Karpas-422 (cell line): ENCODE measurements around the gene ST6GAL1. TPM values are rescaled to one million over a fixed set of nuclear protein-coding genes. Genes with fewer than 3 reads are reported as not detected.

ENCODE experiments used
- DNase-seq: peaks from one replicate; pipeline ENCODE4 v3.0.0-alpha.2; 2015
- H2AFZ ChIP-seq: fragments of 200-600 bp; sonication (generic); 2 replicates; pipeline ENCODE4 v1.6.1; 2014; ENCODE audit warnings: antibody characterized with exemption, low read length, mixed read lengths
- H3K27ac ChIP-seq: fragments of 200-600 bp; sonication (generic); 2 replicates; pipeline ENCODE4 v1.5.1; 2014; ENCODE audit warnings: mild to moderate bottlenecking, low read length, moderate library complexity
- H3K27me3 ChIP-seq: fragments of 200-600 bp; sonication (generic); 2 replicates; pipeline ENCODE4 v1.6.1; 2014; ENCODE audit warnings: low read length, mixed read lengths
- H3K36me3 ChIP-seq: fragments of 200-600 bp; sonication (generic); 2 replicates; pipeline ENCODE4 v1.6.1; 2014; ENCODE audit warnings: low read length, mixed read lengths; ENCODE audit not compliant: insufficient read depth
- H3K4me1 ChIP-seq: fragments of 200-600 bp; sonication (generic); 2 replicates; pipeline ENCODE4 v1.6.1; 2014; ENCODE audit warnings: mild to moderate bottlenecking, low read length, mixed read lengths
- H3K4me2 ChIP-seq: fragments of 200-600 bp; sonication (generic); 2 replicates; pipeline ENCODE4 v1.6.1; 2014; ENCODE audit warnings: low read length, low read depth, mild to moderate bottlenecking; ENCODE audit not compliant: poor library complexity, severe bottlenecking
- H3K4me3 ChIP-seq: fragments of 200-600 bp; sonication (generic); 2 replicates; pipeline ENCODE4 v1.5.1; 2014; ENCODE audit warnings: mild to moderate bottlenecking, antibody characterized with exemption, low read length, mixed read lengths
- H3K79me2 ChIP-seq: fragments of 200-600 bp; sonication (generic); 2 replicates; pipeline ENCODE4 v1.6.1; 2014; ENCODE audit warnings: mild to moderate bottlenecking, low read length, mixed read lengths
- H3K9ac ChIP-seq: fragments of 200-600 bp; sonication (generic); 2 replicates; pipeline ENCODE4 v1.6.0; 2014; ENCODE audit warnings: low read length
- H3K9me2 ChIP-seq: fragments of 200-600 bp; sonication (generic), shearing (Covaris generic); replicated peaks from 2 replicates; pipeline ENCODE4 v1.6.0; 2014; ENCODE audit warnings: mild to moderate bottlenecking, low read length, moderate library complexity; ENCODE audit not compliant: insufficient read depth
- H3K9me3 ChIP-seq: fragments of 300-700, 200-600 bp; sonication (generic); 2 replicates; pipeline ENCODE4 v1.6.1; 2014; ENCODE audit warnings: low read length, mixed read lengths
- H4K20me1 ChIP-seq: fragments of 200-600 bp; sonication (generic); 2 replicates; pipeline ENCODE4 v1.6.1; 2014; ENCODE audit warnings: mild to moderate bottlenecking, antibody characterized with exemption, low read length, low read depth; ENCODE audit not compliant: insufficient read depth
- total RNA-seq: library from RNA; depleted of rRNA; stranded (reverse); fragments of >200 nt; shearing (Covaris generic); gene quantifications from 2 replicates; pipeline ENCODE4 v1.2.3, GENCODE V29; 2014; ENCODE audit warnings: low replicate concordance

The ST6GAL1 gene
- total RNA-seq, 1 experiment from 2014 or later, result 416 TPM

DNA sequence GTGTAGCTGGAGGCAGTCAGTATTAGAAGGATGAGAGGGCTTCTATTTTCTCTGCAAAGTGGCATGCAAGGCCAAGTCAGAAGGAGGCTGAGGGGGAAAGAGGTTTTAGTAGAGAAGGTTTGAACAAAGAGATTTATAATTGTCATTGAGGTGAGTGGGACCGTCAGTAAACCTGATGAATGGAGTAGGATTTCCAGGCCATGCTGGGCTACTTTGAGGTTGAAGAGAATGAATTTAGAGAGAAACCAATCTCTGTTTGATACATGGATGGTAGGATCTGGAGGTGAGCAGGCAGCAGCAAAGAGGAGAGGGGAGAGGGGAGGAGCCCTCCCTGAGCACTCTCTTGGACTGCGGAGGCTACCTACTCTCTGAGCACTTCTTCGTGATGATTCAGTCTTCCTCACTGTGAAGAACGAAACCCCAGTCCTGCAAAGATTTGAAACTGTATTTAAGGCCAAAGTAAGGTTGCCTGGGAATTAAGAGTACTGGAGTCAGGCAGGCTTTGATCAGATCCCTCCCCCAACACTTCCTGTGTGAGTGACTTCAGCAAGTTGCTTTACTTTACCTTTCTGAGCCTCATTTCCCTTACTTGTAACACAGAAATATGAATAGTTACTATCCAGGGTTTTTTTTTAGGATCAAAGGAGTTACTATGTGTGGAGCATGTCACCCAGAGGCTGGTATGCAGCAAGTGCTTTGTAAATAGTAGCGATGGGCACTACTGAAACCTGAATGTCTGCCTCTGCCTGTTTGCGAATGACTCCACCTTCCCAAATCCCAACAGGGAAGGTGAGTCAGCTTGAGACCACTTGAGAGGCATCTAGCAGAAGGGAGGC lies 133.2 kb downstream of the ST6GAL1 start:
- Histone ChIP-seq H3K4me2 (peak overlapping the region; percentile 68), H3K9me3 (no peaks in the 10 kb centered on the region), H3K9ac (peak overlapping the region; percentile 63), H3K4me1 (peaks cover 98% of the 10 kb centered on the region), H3K79me2 (peaks cover 38% of the 10 kb centered on the region), H3K36me3 (peaks cover 63% of the 10 kb centered on the region), H2AFZ (no peak overlapping the region), H3K4me3 (peak overlapping the region; percentile 40), H4K20me1 (no peaks in the 10 kb centered on the region; the same call in 1 of the 2 replicates), H3K27me3 (no peaks in the 10 kb centered on the region), H3K27ac (peak overlapping the region; percentile 98), H3K9me2 (no peaks in the 10 kb centered on the region)
- peak; percentile 69 for DNase-seq

DNA sequence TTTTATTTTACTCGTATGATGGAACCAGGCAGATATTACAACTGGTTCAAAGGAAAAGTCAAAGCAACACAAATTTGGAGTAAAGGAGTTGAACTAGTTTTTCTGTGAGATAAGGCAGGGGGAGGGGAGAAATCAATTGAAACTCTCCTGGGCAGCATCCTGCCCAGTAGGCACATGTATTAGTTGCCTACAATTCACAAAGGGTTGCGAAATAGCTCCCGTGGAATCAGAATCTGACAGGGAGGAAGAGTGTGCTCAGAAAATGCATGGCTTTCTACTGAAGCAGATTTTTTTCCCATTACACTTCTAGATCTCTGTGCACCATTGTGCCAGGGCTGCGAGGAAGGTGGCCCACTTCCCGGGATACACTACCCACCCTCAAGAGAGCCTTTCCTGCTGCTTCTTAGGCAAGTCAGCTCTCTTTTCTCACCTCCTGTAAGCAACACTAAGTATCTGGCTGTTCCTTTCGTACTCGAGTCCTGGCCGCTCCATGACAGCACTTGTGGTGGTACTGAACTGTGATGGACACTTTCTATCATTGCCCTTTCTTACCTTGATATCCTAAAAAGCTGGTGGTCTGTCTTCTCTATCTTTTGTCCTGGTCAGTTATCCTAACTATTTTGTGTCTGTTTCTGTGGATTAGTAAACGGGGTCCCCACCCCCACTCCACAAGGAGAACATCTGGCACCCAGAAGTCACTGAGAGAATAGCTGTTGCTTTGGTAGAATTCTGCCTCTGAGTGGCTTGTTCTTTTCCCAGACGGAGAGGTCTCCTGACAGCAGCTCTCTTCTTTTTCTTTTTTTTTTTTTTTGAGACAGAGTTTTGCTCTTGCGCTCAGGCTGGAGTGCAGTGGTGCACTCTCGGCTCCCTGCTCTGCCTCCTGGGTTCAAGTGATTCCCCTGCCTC lies 134.1 kb downstream of the ST6GAL1 start:
- H3K9me2 ChIP-seq, result no peaks in the 10 kb centered on the region
- no peaks in the 10 kb centered on the region for H3K9me3 ChIP-seq
- peak; percentile 83 for DNase-seq
- H3K4me3 ChIP-seq, result peak overlapping the region; percentile 40
- H3K27ac ChIP-seq, result peak overlapping the region; percentile 98
- H2AFZ ChIP-seq, result no peak overlapping the region
- peaks cover 98% of the 10 kb centered on the region for H3K4me1 ChIP-seq
- H3K27me3 ChIP-seq, result no peaks in the 10 kb centered on the region
- H3K79me2 ChIP-seq, result peaks cover 30% of the 10 kb centered on the region
- no peaks in the 10 kb centered on the region; the same call in 1 of the 2 replicates for H4K20me1 ChIP-seq
- peaks cover 61% of the 10 kb centered on the region for H3K36me3 ChIP-seq
- H3K4me2 ChIP-seq, result peak overlapping the region; percentile 68
- H3K9ac ChIP-seq, result peak overlapping the region; percentile 63

DNA sequence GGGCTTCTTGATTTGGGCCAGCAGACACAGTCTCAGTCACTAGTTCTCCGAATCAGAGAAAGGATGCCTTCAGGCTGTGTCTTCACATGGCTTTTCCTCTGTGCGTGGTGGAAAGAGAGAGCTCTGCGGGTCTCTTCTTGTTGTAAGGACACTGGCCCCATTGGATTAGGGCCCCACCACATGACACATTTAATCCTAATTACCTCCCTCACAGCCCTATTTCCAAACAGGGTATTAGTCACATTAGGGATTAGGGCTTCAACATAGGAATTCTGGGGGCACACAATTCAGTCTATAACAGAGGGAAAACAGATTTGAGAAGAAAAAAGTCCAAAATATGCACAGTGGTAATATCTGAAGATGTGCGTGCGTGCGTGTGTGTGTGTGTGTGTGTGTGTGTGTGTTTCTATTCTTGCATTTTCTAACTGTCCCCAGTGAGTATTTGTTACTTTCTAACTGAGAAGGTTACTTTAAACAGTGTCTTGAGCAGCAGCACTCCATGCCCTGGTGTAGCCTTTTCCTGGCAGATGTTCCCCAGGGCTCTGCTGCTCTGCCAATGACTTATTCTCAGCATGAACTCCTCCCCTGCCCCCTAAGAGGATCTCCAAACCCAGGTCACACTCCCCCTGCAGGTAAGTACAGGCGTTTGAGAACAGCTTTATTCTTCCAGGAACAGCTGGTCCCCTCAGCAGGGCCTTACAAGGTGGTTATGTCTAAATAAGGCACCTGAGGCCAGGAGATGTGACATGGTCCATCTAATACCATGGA lies 136.1 kb downstream of the ST6GAL1 start:
- peaks cover 24% of the 10 kb centered on the region for H3K79me2 ChIP-seq
- H3K9me2 ChIP-seq, result no peaks in the 10 kb centered on the region
- H3K9me3 ChIP-seq, result no peaks in the 10 kb centered on the region
- H3K27ac ChIP-seq, result peak overlapping the region; percentile 98
- H4K20me1 ChIP-seq, result no peaks in the 10 kb centered on the region
- peaks cover 50% of the 10 kb centered on the region for H3K36me3 ChIP-seq
- peaks cover 98% of the 10 kb centered on the region for H3K4me1 ChIP-seq
- H3K27me3 ChIP-seq, result no peaks in the 10 kb centered on the region
- no peak overlapping the region for H2AFZ ChIP-seq
- peak overlapping the region; percentile 82 for H3K9ac ChIP-seq
- peak overlapping the region; percentile 55 for H3K4me3 ChIP-seq
- DNase-seq, result peak; percentile 92
- peak overlapping the region; percentile 89 for H3K4me2 ChIP-seq

DNA sequence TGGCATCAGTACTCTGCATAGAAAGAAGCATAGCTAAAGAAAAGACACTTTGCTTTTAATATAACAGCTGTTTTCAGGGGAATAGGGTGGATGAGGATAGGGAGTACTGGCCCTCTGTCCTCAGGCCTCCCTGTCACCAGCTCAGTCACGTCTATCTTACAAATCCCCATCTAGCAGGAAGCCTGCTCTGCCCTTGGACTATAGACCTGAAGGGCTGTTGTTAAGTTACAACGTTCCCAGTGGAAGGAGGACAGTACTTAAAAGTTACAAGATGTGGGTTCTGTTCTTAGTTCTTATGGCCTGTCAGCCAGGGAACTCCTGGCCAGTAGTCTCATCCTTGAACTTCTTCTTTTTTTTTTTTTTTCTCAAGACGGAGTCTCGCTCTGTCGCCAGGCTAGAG lies 138.5 kb downstream of the ST6GAL1 start:
- Histone ChIP-seq H3K27ac (peak overlapping the region; percentile 98), H3K9me2 (no peaks in the 10 kb centered on the region), H3K4me3 (no peak overlapping the region), H3K79me2 (peaks cover 30% of the 10 kb centered on the region), H3K9me3 (no peaks in the 10 kb centered on the region), H3K9ac (peak overlapping the region; percentile 22; the same call in 1 of the 2 replicates), H4K20me1 (no peaks in the 10 kb centered on the region), H3K27me3 (no peaks in the 10 kb centered on the region), H3K4me1 (peaks cover 98% of the 10 kb centered on the region), H3K36me3 (peaks cover 45% of the 10 kb centered on the region), H2AFZ (no peak overlapping the region), H3K4me2 (peak overlapping the region; percentile 3)
- DNase-seq, result no peak

DNA sequence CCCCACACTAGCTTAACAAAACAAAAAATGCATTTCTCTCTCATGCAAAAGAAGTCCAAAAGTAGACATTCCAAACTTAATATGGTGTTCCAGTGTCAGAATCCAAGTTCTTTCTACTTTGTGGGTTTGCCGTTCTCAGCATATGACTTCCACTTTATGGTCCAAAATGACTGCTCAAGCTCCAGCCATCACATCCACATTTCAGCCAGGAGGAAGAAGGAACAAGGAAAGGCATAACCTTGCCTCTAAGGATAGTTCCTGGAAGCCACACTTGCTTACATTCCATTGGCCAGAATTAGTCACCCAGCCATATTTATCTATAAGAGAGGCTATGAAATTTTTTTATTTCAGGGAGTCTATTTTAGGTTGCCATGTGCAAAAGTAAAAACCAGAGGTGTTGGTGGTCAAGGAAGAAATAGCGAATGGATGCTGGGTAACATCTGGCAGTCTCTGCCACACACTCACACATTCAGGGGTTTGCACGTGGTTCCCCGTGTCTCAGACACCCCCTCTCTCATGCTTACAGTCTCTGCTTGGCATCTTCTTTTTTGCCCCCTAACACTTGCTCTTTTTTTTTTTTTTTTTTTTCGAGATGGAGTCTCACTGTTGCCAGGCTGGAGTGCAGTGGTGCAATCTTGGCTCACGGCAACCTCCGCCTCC lies 139.7 kb downstream of the ST6GAL1 start:
- no peak for DNase-seq
- Histone ChIP-seq H3K4me1 (peaks cover 98% of the 10 kb centered on the region), H3K36me3 (peaks cover 53% of the 10 kb centered on the region)

DNA sequence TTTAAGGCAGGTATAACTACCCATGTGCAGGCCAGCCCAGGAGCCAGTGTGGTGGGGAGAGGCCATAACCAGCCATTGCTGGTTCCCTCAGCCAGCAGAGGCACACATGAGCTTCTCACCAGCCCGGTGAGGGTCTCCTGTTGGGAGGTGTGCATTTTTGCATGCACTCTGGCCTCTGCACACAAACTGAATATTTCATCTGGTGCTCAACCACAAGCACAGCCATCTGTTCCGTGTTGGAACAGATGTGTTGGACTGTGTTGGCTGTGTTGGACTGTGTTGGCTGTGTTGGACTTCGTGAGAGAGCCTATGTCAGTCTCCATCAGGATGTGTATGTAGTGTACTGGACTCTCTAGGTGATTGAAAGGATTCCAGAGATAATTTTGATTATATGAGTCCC lies 141.8 kb downstream of the ST6GAL1 start:
- Histone ChIP-seq H3K4me3 (peak overlapping the region; percentile 66), H3K27ac (peak overlapping the region; percentile 98), H3K4me1 (peaks cover 94% of the 10 kb centered on the region), H3K27me3 (no peaks in the 10 kb centered on the region), H2AFZ (no peak overlapping the region), H3K36me3 (peaks cover 66% of the 10 kb centered on the region), H3K9me3 (no peaks in the 10 kb centered on the region), H3K79me2 (peaks cover 34% of the 10 kb centered on the region), H3K9me2 (no peaks in the 10 kb centered on the region), H3K4me2 (peak overlapping the region; percentile 73), H3K9ac (peak overlapping the region; percentile 78), H4K20me1 (peaks cover 16% of the 10 kb centered on the region)
- DNase-seq, result peak; percentile 91

More for the DNA sequence above, 139.7 kb downstream of the ST6GAL1 start:
- peaks cover 7% of the 10 kb centered on the region for H4K20me1 ChIP-seq
- H2AFZ ChIP-seq, result no peak overlapping the region
- no peaks in the 10 kb centered on the region for H3K9me3 ChIP-seq
- H3K4me2 ChIP-seq, result peak overlapping the region; percentile 0
- peak overlapping the region; percentile 98 for H3K27ac ChIP-seq
- no peaks in the 10 kb centered on the region for H3K27me3 ChIP-seq
- peak overlapping the region; percentile 0; the same call in 1 of the 2 replicates for H3K9ac ChIP-seq
- H3K79me2 ChIP-seq, result peaks cover 42% of the 10 kb centered on the region
- no peak overlapping the region for H3K4me3 ChIP-seq
- H3K9me2 ChIP-seq, result no peaks in the 10 kb centered on the region

DNA sequence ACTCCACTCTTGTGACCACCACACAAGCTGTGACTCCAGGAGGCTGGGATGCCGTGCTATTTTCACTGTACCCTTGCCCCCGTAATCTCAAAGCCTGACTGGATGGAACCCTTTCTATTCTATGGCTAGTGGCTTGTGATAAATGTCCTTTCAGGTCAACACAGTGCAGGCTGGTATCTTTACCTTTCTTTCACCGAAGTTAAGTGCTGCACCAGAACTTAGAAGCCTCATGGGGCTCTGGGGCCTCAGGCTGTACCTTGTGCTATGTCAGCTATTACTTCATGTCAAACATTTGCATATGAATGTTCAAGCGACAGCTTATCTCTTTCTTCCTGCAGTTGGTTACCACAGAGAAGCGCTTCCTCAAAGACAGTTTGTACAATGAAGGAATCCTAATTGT lies 142.2 kb downstream of the ST6GAL1 start:
- Histone ChIP-seq H3K79me2 (peaks cover 32% of the 10 kb centered on the region), H3K27me3 (no peaks in the 10 kb centered on the region), H2AFZ (no peak overlapping the region), H3K4me2 (peak overlapping the region; percentile 73), H3K36me3 (peaks cover 66% of the 10 kb centered on the region), H4K20me1 (peaks cover 20% of the 10 kb centered on the region), H3K9me3 (no peaks in the 10 kb centered on the region), H3K9me2 (no peaks in the 10 kb centered on the region), H3K27ac (peak overlapping the region; percentile 98), H3K9ac (peak overlapping the region; percentile 78), H3K4me3 (peak overlapping the region; percentile 66), H3K4me1 (peaks cover 90% of the 10 kb centered on the region)
- peak; percentile 95 for DNase-seq
